Activated T-helper 2 cell treated with anti-CD3 and anti-CD28 coated beads, Interferon-gamma antibody, Interleukin-2, Interleukin-4, amounts not matched to agents 10 μg/mL and 5 μg/mL and 100 μg/mL, durations not matched to agents 14 hours and 24 hours and 36 hours (primary cell): ENCODE results near the gene G6PD. TPM values are rescaled to one million over a fixed set of nuclear protein-coding genes. Genes with fewer than 3 reads are reported as not detected.

Experiments
- DNase-seq: peaks from one replicate; pipeline ENCODE4 v3.0.0; 2021; ENCODE audit warnings: low spot score
- H3K27ac Mint-ChIP-seq: one replicate; pipeline ENCODE4 v1.8.0; 2021; ENCODE audit warnings: mixed read lengths
- H3K27me3 Mint-ChIP-seq: one replicate; pipeline ENCODE4 v1.8.0; 2021; ENCODE audit warnings: low read depth, mixed read lengths
- H3K36me3 Mint-ChIP-seq: one replicate; pipeline ENCODE4 v1.8.0; 2021; ENCODE audit warnings: low read depth, mixed read lengths
- H3K4me1 Mint-ChIP-seq: one replicate; pipeline ENCODE4 v1.8.0; 2021; ENCODE audit warnings: low read depth, mixed read lengths
- H3K4me3 Mint-ChIP-seq: one replicate; pipeline ENCODE4 v1.8.0; 2021; ENCODE audit warnings: low read depth, mild to moderate bottlenecking, moderate library complexity, mixed read lengths
- H3K9me3 Mint-ChIP-seq: one replicate; pipeline ENCODE4 v1.8.0; 2021; ENCODE audit warnings: mixed read lengths
- intact Hi-C: fragments of 100-400 bp; cut with micrococcal nuclease; formaldehyde crosslinking; loops from one replicate; pipeline ENCODE4 v1.15.1; 2023
- total RNA-seq: library from RNA; stranded (reverse); gene quantifications from 2 replicates; pipeline ENCODE4 v1.2.3, GENCODE V29; 2022

The G6PD gene
- total RNA-seq, 1 donor from 2014 or later: 82.8 TPM

DNA sequence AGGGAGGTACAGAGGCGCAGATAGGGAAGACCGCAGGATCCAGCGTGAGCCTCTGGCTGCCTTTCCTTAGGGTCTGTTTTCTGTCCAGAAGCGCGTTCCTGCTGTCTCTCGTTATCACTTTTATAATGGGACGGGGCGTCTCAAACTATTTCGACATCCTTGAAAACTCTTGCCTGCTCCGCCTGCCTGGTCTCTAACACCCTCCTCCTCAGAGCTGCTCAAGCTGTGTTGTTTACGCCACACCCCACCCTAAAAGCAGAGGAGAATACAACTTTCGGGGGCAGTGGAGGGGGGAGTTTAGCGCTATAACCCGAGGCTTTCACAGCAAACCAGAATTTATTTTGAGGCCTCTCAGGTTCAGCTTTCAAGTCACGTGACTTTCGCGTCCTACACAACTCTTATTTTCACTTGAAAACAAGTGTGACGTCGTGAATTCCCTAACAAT, 30.0 kb downstream of the G6PD start:
- peak overlapping the region; percentile 86 for H3K27ac Mint-ChIP-seq
- no peak for DNase-seq
- intact Hi-C loops: loop anchor here (5.0 kb wide), 1 partner anchor 39 kb away; the partner anchor contains the start of gene LAGE3

DNA sequence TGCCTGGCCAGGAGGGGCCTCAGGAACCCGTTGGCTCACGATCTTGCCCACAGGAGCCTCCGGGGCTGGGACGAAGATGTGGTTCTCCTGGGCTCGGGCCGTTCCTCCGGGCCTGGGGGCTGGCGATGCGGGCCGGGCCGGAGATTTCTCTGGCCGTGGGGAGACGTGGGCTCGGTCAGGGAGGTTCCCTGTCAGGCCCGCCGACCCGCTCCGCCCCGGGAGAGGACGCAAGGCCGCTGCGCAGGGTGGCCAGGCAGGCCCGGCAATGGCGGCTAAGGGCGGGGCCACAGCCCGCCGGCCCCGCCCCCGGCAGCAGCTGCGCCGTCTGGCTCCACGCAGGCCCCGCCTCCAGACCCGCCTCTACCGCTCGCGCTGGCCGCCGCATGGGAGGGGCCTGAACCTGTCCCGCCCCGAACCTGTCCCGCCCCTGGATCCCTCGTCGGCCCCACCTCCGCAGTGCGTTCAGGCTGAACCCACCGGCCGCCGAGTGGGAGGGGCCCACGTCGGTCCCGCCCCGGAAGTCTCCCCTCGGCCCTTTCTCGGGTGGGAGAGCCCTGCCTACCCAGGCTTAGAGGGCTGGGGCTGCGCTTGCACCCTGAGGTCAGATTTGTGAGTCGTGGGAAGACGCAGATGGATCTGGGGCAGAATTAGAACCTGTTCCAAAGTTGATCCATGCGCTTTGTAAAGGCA, 30.5 kb downstream of the G6PD start, which contains the start of gene FAM3A:
Gene FAM3A, minus strand, starts transcription at position 267 of the 690 bp plus-strand sequence. CDS start 460 bp downstream, outside the sequence.
- peaks cover 8% of the 10 kb centered on the region for H3K36me3 Mint-ChIP-seq

More for the DNA sequence above, 30.0 kb downstream of the G6PD start:
- no peaks in the 10 kb centered on the region for H3K9me3 Mint-ChIP-seq
- H3K4me1 Mint-ChIP-seq: peaks cover 13% of the 10 kb centered on the region
- H3K36me3 Mint-ChIP-seq: peaks cover 6% of the 10 kb centered on the region
- no peaks in the 10 kb centered on the region for H3K27me3 Mint-ChIP-seq
- H3K4me3 Mint-ChIP-seq: peak overlapping the region; percentile 85

DNA sequence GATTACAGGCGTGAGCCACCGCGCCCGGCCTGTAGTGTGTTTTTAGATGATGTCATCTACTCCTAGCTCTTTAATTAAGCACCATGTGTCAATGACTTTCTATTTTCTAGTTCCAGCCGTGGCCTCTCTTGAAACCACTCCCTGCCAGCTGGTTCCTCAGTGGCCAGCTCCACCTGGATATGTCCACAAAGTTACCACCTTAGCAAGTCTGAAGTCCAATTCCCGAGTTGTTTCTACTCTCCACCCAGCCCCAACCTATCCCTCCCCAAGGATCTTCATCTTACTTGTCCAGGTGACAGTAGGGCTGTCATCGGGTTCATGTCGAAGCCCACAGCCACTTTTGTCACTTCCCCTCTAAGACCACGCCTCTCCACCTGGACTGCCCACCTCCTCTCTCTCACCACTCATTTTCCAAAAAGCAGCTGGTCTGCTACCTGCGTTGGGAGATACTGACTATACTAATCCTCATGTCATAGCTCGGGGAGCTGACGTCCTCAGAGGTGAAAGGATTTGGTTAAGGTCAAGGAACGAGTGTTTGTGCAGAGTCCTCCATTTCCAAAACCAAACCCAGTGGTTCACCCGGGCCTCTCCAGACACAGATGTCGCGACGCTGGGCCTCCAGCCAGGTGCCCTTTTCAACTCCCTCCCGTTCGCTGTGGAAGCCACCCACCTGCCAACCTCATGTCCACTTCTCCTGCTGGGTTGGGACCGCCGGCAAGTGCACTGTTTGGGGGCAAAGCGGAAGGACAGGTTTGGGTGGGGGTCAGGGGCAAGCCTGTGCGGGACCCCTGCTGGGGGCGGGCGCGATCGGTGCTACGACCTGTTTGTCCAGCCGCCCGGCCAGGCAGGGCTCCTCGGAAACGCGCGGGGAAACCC, 31.3 kb downstream of the G6PD start:
- DNase-seq: peak; percentile 10
- Mint-ChIP-seq H3K4me1 (peaks cover 17% of the 10 kb centered on the region), H3K36me3 (peaks cover 12% of the 10 kb centered on the region), H3K4me3 (peak overlapping the region; percentile 84), H3K9me3 (no peaks in the 10 kb centered on the region), H3K27me3 (no peaks in the 10 kb centered on the region), H3K27ac (peak overlapping the region; percentile 70)
- intact Hi-C loops: loop anchor here (1.0 to 5.0 kb wide), 2 partner anchors 24 to 38 kb away; partner anchors contain the start of gene LAGE3

More for the DNA sequence above, 30.5 kb downstream of the G6PD start, which contains the start of gene FAM3A:
- Mint-ChIP-seq H3K4me1 (peaks cover 14% of the 10 kb centered on the region), H3K27me3 (no peaks in the 10 kb centered on the region), H3K4me3 (peak within 1 kb of the TSS; percentile 85), H3K27ac (peak within 1 kb of the TSS; percentile 86), H3K9me3 (no peaks in the 10 kb centered on the region)
- DNase-seq: peak; percentile 84
- intact Hi-C loops: loop anchor here (1.0 to 5.0 kb wide), 2 partner anchors 25 to 39 kb away; partner anchors contain the start of gene LAGE3

- intact Hi-C loops: no loop called here
- Mint-ChIP-seq H3K9me3 (no peaks in the 10 kb centered on the region), H3K27ac (peak overlapping the region; percentile 76)
These were observed 32.9 kb downstream of the G6PD start for GRCh38 chrX:154513716-154514115.

GRCh38 chrX:154512879-154513553, 33.6 kb downstream of the G6PD start:
- DNase-seq: no peak
- intact Hi-C loops: no loop called here
- no peak overlapping the region for H3K27ac Mint-ChIP-seq

More at GRCh38 chrX:154513716-154514115, 32.9 kb downstream of the G6PD start:
- H3K4me1 Mint-ChIP-seq: peaks cover 17% of the 10 kb centered on the region
- no peaks in the 10 kb centered on the region for H3K27me3 Mint-ChIP-seq
- no peak for DNase-seq
- peaks cover 25% of the 10 kb centered on the region for H3K36me3 Mint-ChIP-seq
- peak overlapping the region; percentile 55 for H3K4me3 Mint-ChIP-seq

GRCh38 chrX:154511761-154512160, 34.9 kb downstream of the G6PD start:
- no peak overlapping the region for H3K4me3 Mint-ChIP-seq
- H3K27ac Mint-ChIP-seq: peak overlapping the region; percentile 55
- peaks cover 16% of the 10 kb centered on the region for H3K4me1 Mint-ChIP-seq
- H3K27me3 Mint-ChIP-seq: no peaks in the 10 kb centered on the region
- intact Hi-C loops: no loop called here
- H3K36me3 Mint-ChIP-seq: peaks cover 30% of the 10 kb centered on the region
- no peak for DNase-seq
- H3K9me3 Mint-ChIP-seq: no peaks in the 10 kb centered on the region

More at GRCh38 chrX:154512879-154513553, 33.6 kb downstream of the G6PD start:
- Mint-ChIP-seq H3K36me3 (peaks cover 28% of the 10 kb centered on the region), H3K4me3 (no peak overlapping the region), H3K9me3 (no peaks in the 10 kb centered on the region), H3K4me1 (peaks cover 17% of the 10 kb centered on the region), H3K27me3 (no peaks in the 10 kb centered on the region)

DNA sequence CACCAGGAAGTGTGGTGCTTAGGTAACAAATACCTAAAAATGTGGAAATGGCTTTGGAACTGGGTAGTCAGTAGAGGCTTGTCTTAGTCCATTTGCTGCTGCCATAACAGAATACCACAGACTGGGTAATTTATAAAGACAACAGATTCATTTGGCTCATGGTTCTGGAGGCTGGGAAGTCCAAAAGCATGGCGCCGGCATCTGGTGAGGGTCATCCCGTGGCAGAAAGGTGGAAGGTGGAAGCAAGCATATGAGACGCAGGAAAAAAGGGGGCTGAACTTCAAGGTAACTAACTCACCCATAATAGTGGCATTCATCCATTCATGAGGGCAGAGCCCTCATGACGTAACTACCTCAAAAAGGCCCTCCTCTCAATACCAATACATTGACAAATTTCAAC, 37.2 kb downstream of the G6PD start:
- peaks cover 42% of the 10 kb centered on the region for H3K36me3 Mint-ChIP-seq
- no peak overlapping the region for H3K4me3 Mint-ChIP-seq
- peaks cover 11% of the 10 kb centered on the region for H3K4me1 Mint-ChIP-seq
- DNase-seq: no peak
- no peak overlapping the region for H3K27ac Mint-ChIP-seq
- no peaks in the 10 kb centered on the region for H3K27me3 Mint-ChIP-seq
- H3K9me3 Mint-ChIP-seq: no peaks in the 10 kb centered on the region
- intact Hi-C loops: no loop called here

DNA sequence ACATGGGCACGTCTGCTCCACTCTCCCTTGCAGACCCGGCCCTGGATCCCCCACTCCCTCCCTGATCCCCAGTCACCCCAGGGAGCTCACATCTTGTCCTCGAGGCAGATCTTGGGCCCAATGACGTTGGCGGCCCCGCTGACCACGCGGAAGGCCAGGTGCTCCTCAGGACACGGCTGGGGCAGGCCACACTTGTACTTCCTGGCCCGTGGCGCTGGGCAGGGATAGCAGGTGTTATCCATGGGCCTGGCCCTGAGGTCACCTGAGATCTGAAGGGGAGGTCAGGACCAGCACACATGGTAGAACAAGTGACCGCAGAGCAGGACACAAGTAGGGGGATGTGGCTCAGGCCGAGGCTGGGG, 38.3 kb downstream of the G6PD start:
- DNase-seq: no peak
- Mint-ChIP-seq H3K27me3 (no peaks in the 10 kb centered on the region), H3K4me3 (no peak overlapping the region), H3K4me1 (peaks cover 5% of the 10 kb centered on the region), H3K36me3 (peaks cover 36% of the 10 kb centered on the region), H3K9me3 (no peaks in the 10 kb centered on the region), H3K27ac (no peak overlapping the region)
- intact Hi-C loops: no loop called here

- Mint-ChIP-seq H3K4me3 (no peak overlapping the region), H3K9me3 (no peaks in the 10 kb centered on the region), H3K4me1 (peaks cover 5% of the 10 kb centered on the region), H3K36me3 (peaks cover 36% of the 10 kb centered on the region), H3K27ac (no peak overlapping the region), H3K27me3 (no peaks in the 10 kb centered on the region)
- intact Hi-C loops: no loop called here
- DNase-seq: no peak
These were observed 38.8 kb downstream of the G6PD start for GRCh38 chrX:154507673-154508383.

DNA sequence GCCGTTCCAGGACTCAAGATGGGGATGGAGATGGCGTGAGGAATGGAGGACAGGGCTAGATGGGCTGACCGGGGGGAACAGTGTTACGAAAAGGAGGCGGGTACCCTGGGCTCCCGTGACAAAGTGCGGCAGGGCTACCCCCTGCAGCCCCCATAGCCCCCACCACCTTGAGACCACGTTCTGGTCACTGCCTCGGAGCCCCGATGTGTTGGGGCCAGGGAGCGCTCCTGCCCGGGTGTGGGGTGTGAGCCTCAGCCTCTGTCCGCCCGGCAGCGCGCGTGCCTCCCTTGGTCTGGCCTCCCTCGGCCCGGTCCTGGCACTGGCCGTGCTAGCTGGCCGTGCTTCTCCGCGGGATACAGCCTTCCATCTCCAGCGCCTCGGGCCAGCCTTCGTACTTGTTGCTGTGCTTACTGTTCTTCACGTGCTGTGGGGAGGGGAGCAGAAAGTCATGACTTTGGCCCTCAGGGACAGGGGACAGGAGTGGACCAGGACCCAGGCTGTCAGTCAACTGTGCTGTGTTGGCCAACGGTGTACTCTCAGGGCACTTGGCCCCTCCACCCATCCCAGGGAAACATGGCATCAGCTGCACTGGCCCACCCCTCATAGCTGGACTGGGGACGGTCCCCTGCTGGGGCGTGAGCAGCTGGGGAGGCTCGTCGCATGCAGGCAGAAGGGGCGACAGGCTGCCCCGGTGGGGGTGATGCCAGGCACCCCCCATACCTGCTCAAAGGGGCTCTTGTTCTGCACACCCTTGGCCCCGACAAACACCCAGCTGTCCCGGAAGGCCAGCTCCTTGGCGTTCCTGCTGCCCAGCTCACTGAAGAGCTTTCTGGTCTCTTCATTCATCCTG, 39.9 kb downstream of the G6PD start:
- Mint-ChIP-seq H3K4me3 (no peak overlapping the region), H3K27ac (no peak overlapping the region), H3K9me3 (no peaks in the 10 kb centered on the region), H3K36me3 (peaks cover 36% of the 10 kb centered on the region), H3K4me1 (peaks cover 5% of the 10 kb centered on the region), H3K27me3 (no peaks in the 10 kb centered on the region)
- DNase-seq: no peak
- intact Hi-C loops: no loop called here

DNA sequence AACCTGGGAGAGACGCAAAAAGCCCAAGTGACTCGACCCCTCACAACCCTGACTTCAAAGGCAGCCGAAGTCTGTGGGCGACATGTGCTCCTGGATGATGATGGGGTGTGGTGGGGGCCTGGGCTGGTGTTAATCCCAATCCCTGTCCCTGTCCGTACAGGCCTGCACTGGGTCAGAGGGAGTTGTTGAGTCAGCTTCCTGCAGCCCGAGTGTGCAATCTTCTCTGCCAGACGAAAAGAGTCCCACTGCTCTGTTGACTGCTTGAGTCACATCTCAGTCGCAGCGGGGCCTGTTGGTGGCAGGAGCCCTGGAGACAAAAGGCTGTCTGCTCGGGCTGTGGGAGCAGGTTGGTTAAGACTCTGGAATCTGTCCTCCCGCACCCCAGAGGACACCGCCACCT, 40.9 kb downstream of the G6PD start:
- intact Hi-C loops: no loop called here
- no peaks in the 10 kb centered on the region for H3K27me3 Mint-ChIP-seq
- DNase-seq: no peak
- no peak overlapping the region for H3K4me3 Mint-ChIP-seq
- no peaks in the 10 kb centered on the region for H3K4me1 Mint-ChIP-seq
- no peak overlapping the region for H3K27ac Mint-ChIP-seq
- H3K36me3 Mint-ChIP-seq: peaks cover 30% of the 10 kb centered on the region
- no peaks in the 10 kb centered on the region for H3K9me3 Mint-ChIP-seq
